ENCODE results near the gene PRND. TPM values are rescaled to one million over a fixed set of nuclear protein-coding genes. Genes with fewer than 3 reads are reported as not detected.
"Not testable (repeated sequence)": the region's sequence is repeated elsewhere in the genome, so short reads cannot be mapped to it uniquely, and the experiment has no call there.

Gene PRND
- total and polyA plus RNA-seq, 2 donors (not counting 3 experiments of a cell fraction or from before 2014, with no cell fraction given), result 0.18 TPM; not detected in 1

- dilution Hi-C loops (cut with MboI; ENCODE audit: extremely low pct_ligation_motif_present, low sequenced_read_pairs), result no loop called here
- Histone ChIP-seq H3K36me3 (ENCODE audit: control insufficient read depth in 2 of 2, extremely low read depth in 1 of 2, insufficient read depth in 2 of 2, low read length in 2 of 2) (no peaks in the 10 kb centered on the region), H2AFZ (ENCODE audit: low read depth, low read length) (no peak overlapping the region), H4K20me1 (replicated peaks; ENCODE audit: control insufficient read depth, extremely low read depth, insufficient read depth, low read length) (no peaks in the 10 kb centered on the region), H3K9me1 (replicated peaks; ENCODE audit: control insufficient read depth, extremely low read depth, insufficient read depth, low read length) (no peaks in the 10 kb centered on the region), H3K4me3 (replicated peaks in 1 of 3; ENCODE audit: insufficient read depth in 1 of 3, low read depth in 1 of 3, low read length in 3 of 3) (no peak overlapping the region), H3K27ac (ENCODE audit: insufficient read depth, low read depth, low read length) (no peak overlapping the region), H3K4me2 (ENCODE audit: insufficient read depth, low read length) (no peak overlapping the region), H3K9me3 (replicated peaks; ENCODE audit: control insufficient read depth, insufficient read depth, low read length) (no peaks in the 10 kb centered on the region), H3K9ac (replicated peaks; ENCODE audit: extremely low read depth, insufficient read depth, low read length) (no peak overlapping the region), H3K79me2 (ENCODE audit: control insufficient read depth, insufficient read depth, low read length) (no peaks in the 10 kb centered on the region), H3K27me3 (ENCODE audit: control insufficient read depth in 2 of 2, insufficient read depth in 2 of 2, low read length in 2 of 2) (peaks cover 0 to 9% of the 10 kb centered on the region in 2 experiments), H3K4me1 (ENCODE audit: control insufficient read depth, extremely low read depth, insufficient read depth, low read length) (no peaks in the 10 kb centered on the region)
- no TSS peak for BruUV-seq (replicated peaks)
- intact Hi-C loops (cut with micrococcal nuclease), result no loop called here
- no peak for DNase-seq (ENCODE audit: low read depth, low spot score)
- ChIA-PET POLR2A (no interaction called here), CTCF (interaction anchor here (1.5 kb wide), 1 partner anchor 8 kb away, joined by 6 read pairs; no protein-coding TSS in a partner anchor)
- TF ChIP-seq FOS (IDR thresholded peaks at IDR 0.05; ENCODE audit: borderline replicate concordance, insufficient read depth, low read length) (no peak), GATA2 (IDR thresholded peaks at IDR 0.05; ENCODE audit: insufficient read depth, insufficient read length, low read depth, low read length) (no peak), CTCF (IDR thresholded peaks at IDR 0.05; ENCODE audit: extremely low read depth in 1 of 2, insufficient read depth in 1 of 2, low read depth in 1 of 2, low read length in 2 of 2) (no peak), POLR2A (IDR thresholded peaks at IDR 0.05; ENCODE audit: low read depth, low read length) (no peak), POLR2AphosphoS5 (IDR thresholded peaks at IDR 0.05; ENCODE audit: insufficient read depth, low read depth, low read length) (no peak), EZH2 (IDR thresholded peaks at IDR 0.05; ENCODE audit: borderline replicate concordance, low read depth, low read length, severe bottlenecking) (no peak), MAX (IDR thresholded peaks at IDR 0.05; ENCODE audit: insufficient read depth, insufficient read length) (no peak), JUN (IDR thresholded peaks at IDR 0.05; ENCODE audit: borderline replicate concordance, insufficient read depth, insufficient read length, low read depth) (no peak), MYC (IDR thresholded peaks at IDR 0.05; ENCODE audit: low read depth, low read length) (no peak)
- no peak for FAIRE-seq
Observed at GRCh38 chr20:4772132-4772531, 50.4 kb downstream of the PRND start.

- H3K36me3 ChIP-seq (ENCODE audit: control insufficient read depth in 2 of 2, extremely low read depth in 1 of 2, insufficient read depth in 2 of 2, low read length in 2 of 2); H4K20me1 ChIP-seq (replicated peaks; ENCODE audit: control insufficient read depth, extremely low read depth, insufficient read depth, low read length); H3K4me1 ChIP-seq (ENCODE audit: control insufficient read depth, extremely low read depth, insufficient read depth, low read length); H3K4me2 ChIP-seq (ENCODE audit: insufficient read depth, low read length); FAIRE-seq; CTCF ChIA-PET; POLR2A ChIA-PET; H3K27ac ChIP-seq (ENCODE audit: insufficient read depth, low read depth, low read length); H3K9me3 ChIP-seq (replicated peaks; ENCODE audit: control insufficient read depth, insufficient read depth, low read length); BruUV-seq (replicated peaks); H3K9ac ChIP-seq (replicated peaks; ENCODE audit: extremely low read depth, insufficient read depth, low read length); intact Hi-C loops (cut with micrococcal nuclease); DNase-seq (ENCODE audit: low read depth, low spot score); H3K9me1 ChIP-seq (replicated peaks; ENCODE audit: control insufficient read depth, extremely low read depth, insufficient read depth, low read length); H3K79me2 ChIP-seq (ENCODE audit: control insufficient read depth, insufficient read depth, low read length); H3K27me3 ChIP-seq (ENCODE audit: control insufficient read depth in 2 of 2, insufficient read depth in 2 of 2, low read length in 2 of 2); H2AFZ ChIP-seq (ENCODE audit: low read depth, low read length); dilution Hi-C loops (cut with MboI; ENCODE audit: extremely low pct_ligation_motif_present, low sequenced_read_pairs); H3K4me3 ChIP-seq (replicated peaks in 1 of 3; ENCODE audit: insufficient read depth in 1 of 3, low read depth in 1 of 3, low read length in 3 of 3): not testable (repeated sequence)
Observed at GRCh38 chr20:4773014-4773413, 51.3 kb downstream of the PRND start.

All from endothelial cell of umbilical vein (primary cell).